HEK293T (cell line): Measurements from ENCODE around the gene KIDINS220.
A peak's percentile ranks its signal among the peaks of the same experiment; 100 is the strongest.

Experiments
- CTCF ChIA-PET: fragments of 350-600 bp; formaldehyde crosslinking; extraction: SDS; loops from one replicate; lab custom pipeline; 2021; ENCODE audit warnings: antibody characterized with exemption, inconsistent platforms; lab: Yijun Ruan, JAX
- POLR2A ChIA-PET: fragments of 350-600 bp; formaldehyde crosslinking; extraction: SDS; loops from one replicate; lab custom pipeline; 2020; ENCODE audit warnings: antibody characterized with exemption, inconsistent platforms; lab: Yijun Ruan, JAX
- DNase-seq: peaks from one replicate; pipeline ENCODE4 v3.0.0; 2012; ENCODE audit warnings: mixed read lengths; ENCODE audit errors: extremely low spot score
- ARNT ChIP-seq: fragments of 450-650 bp; IDR thresholded peaks from 2 replicates; pipeline ENCODE4 v1.6.1; 2017; ENCODE audit warnings: mild to moderate bottlenecking
- BHLHE40 ChIP-seq: fragments of 450-650 bp; IDR thresholded peaks from 2 replicates; pipeline ENCODE4 v1.6.1; 2016; ENCODE audit warnings: mild to moderate bottlenecking, moderate library complexity, borderline replicate concordance
- CTBP1 ChIP-seq: fragments of 450-650 bp; IDR thresholded peaks from 2 replicates; pipeline ENCODE4 v1.6.1; 2016; ENCODE audit warnings: borderline replicate concordance
- ELF4 ChIP-seq: fragments of 450-650 bp; IDR thresholded peaks from 2 replicates; pipeline ENCODE4 v1.6.1; 2017; ENCODE audit warnings: antibody characterized with exemption
- FOXA1 ChIP-seq: fragments of 450-650 bp; IDR thresholded peaks from 2 replicates; pipeline ENCODE4 v1.6.1; 2016; ENCODE audit warnings: mild to moderate bottlenecking
- FOXK2 ChIP-seq: fragments of 450-650 bp; IDR thresholded peaks from 2 replicates; pipeline ENCODE4 v1.6.1; 2016; ENCODE audit warnings: mild to moderate bottlenecking
- FOXM1 ChIP-seq: fragments of 450-650 bp; IDR thresholded peaks from 2 replicates; pipeline ENCODE4 v1.6.1; 2017; ENCODE audit warnings: mild to moderate bottlenecking, borderline replicate concordance
- HDGF ChIP-seq: fragments of 450-650 bp; IDR thresholded peaks from 2 replicates; pipeline ENCODE4 v1.6.1; 2017; ENCODE audit warnings: antibody characterized with exemption, borderline replicate concordance
- L3MBTL2 ChIP-seq: fragments of 450-650 bp; conservative IDR thresholded peaks from 2 replicates; pipeline ENCODE4 v1.6.1; 2016; ENCODE audit warnings: mild to moderate bottlenecking
- LEF1 ChIP-seq: fragments of 450-650 bp; IDR thresholded peaks from 2 replicates; pipeline ENCODE4 v1.6.1; 2017; ENCODE audit warnings: mild to moderate bottlenecking, borderline replicate concordance
- NFRKB ChIP-seq: fragments of 450-650 bp; IDR thresholded peaks from 2 replicates; pipeline ENCODE4 v1.6.1; 2016; ENCODE audit warnings: mild to moderate bottlenecking, moderate library complexity
- PKNOX1 ChIP-seq: fragments of 450-650 bp; IDR thresholded peaks from 2 replicates; pipeline ENCODE4 v1.6.1; 2016
- SP1 ChIP-seq: fragments of 450-650 bp; IDR thresholded peaks from 2 replicates; pipeline ENCODE4 v1.6.1; 2017
- SUZ12 ChIP-seq: fragments of 450-650 bp; IDR thresholded peaks from 2 replicates; pipeline ENCODE4 v1.6.1; 2016; ENCODE audit warnings: mild to moderate bottlenecking
- TARDBP ChIP-seq: fragments of 450-650 bp; IDR thresholded peaks from 2 replicates; pipeline ENCODE4 v1.6.1; 2016
- ZNF384 ChIP-seq: fragments of 450-650 bp; IDR thresholded peaks from 2 replicates; pipeline ENCODE4 v1.6.1; 2016

Gene KIDINS220

GRCh38 chr2:8761529-8762164, 75.8 kb downstream of the KIDINS220 start:
- POLR2A ChIA-PET, result no interaction called here
- peak; percentile 36 for DNase-seq
- CTCF ChIA-PET, result interaction anchor here (0.7 to 2.0 kb wide), 2 partner anchors 68 to 1542 kb away, joined by 3 to 11 read pairs; no protein-coding TSS in a partner anchor
- TF ChIP-seq FOXM1 (no peak), TARDBP (no peak)

- no peak for DNase-seq
- TF ChIP-seq ELF4 (no peak), HDGF (no peak), LEF1 (no peak), FOXK2 (no peak), ARNT (no peak), ZNF384 (no peak), SUZ12 (no peak), CTBP1 (no peak), BHLHE40 (no peak), SP1 (no peak), FOXM1 (no peak), PKNOX1 (no peak), NFRKB (no peak), TARDBP (no peak), L3MBTL2 (no peak)
- CTCF ChIA-PET, result interaction anchor here (0.6 kb wide), 1 partner anchor 383 kb away, joined by 5 read pairs; no protein-coding TSS in a partner anchor
Measured at GRCh38 chr2:8756716-8757115, 80.7 kb downstream of the KIDINS220 start.

GRCh38 chr2:8756230-8756629, 81.2 kb downstream of the KIDINS220 start:
- ChIA-PET CTCF (interaction anchor here (0.6 kb wide), 1 partner anchor 384 kb away, joined by 5 read pairs; no protein-coding TSS in a partner anchor), POLR2A (no interaction called here)
- no peak for DNase-seq
- TF ChIP-seq FOXA1, result no peak
- TF ChIP-seq LEF1, result no peak
- TF ChIP-seq TARDBP, result no peak
- TF ChIP-seq NFRKB, result no peak
- TF ChIP-seq FOXM1, result no peak
- TF ChIP-seq CTBP1, result no peak
- no peak for TF ChIP-seq ELF4
- TF ChIP-seq PKNOX1, result no peak
- TF ChIP-seq HDGF, result no peak
- TF ChIP-seq FOXK2, result no peak
- TF ChIP-seq L3MBTL2, result no peak
- no peak for TF ChIP-seq SUZ12
- TF ChIP-seq SP1, result no peak

More at GRCh38 chr2:8756716-8757115, 80.7 kb downstream of the KIDINS220 start:
- POLR2A ChIA-PET, result no interaction called here

GRCh38 chr2:8754106-8754776, 83.2 kb downstream of the KIDINS220 start:
- no peak for DNase-seq
- TF ChIP-seq ARNT, result no peak
- CTCF ChIA-PET, result no interaction called here
- POLR2A ChIA-PET, result no interaction called here

- POLR2A ChIA-PET, result no interaction called here
- CTCF ChIA-PET, result no interaction called here
- no peak for TF ChIP-seq TARDBP
- no peak for TF ChIP-seq BHLHE40
- no peak for TF ChIP-seq SUZ12
- no peak for TF ChIP-seq ZNF384
- no peak for TF ChIP-seq PKNOX1
- no peak for TF ChIP-seq ARNT
- TF ChIP-seq CTBP1, result no peak
- TF ChIP-seq FOXA1, result no peak
- no peak for TF ChIP-seq FOXK2
- DNase-seq, result no peak
Measured at GRCh38 chr2:8753609-8754008, 83.8 kb downstream of the KIDINS220 start.

GRCh38 chr2:8752385-8752784, 85.0 kb downstream of the KIDINS220 start:
- ChIA-PET CTCF (no interaction called here), POLR2A (no interaction called here)
- no peak for DNase-seq
- TF ChIP-seq ARNT (no peak), TARDBP (no peak), NFRKB (no peak), FOXM1 (no peak), FOXK2 (no peak), HDGF (no peak), BHLHE40 (no peak), L3MBTL2 (no peak), ZNF384 (no peak), FOXA1 (no peak), SUZ12 (no peak), CTBP1 (no peak), SP1 (no peak), LEF1 (no peak), PKNOX1 (no peak), ELF4 (no peak)
